MM.1S (cell line): ENCODE data around the gene RPL22L1.

Source experiments
- EZH2 ChIP-seq: fragments of 300-600 bp; sonication (generic); optimal IDR thresholded peaks from 2 replicates; pipeline ENCODE3; 2017; ENCODE audit warnings: low read depth, mild to moderate bottlenecking, antibody characterized with exemption, low read length, mixed read lengths
- TF ChIP-seq, protein P1 (sequence below): fragments of 300-600 bp; sonication (generic); IDR thresholded peaks from 2 replicates; pipeline ENCODE4 v1.5.1; 2016; ENCODE audit warnings: antibody characterized with exemption, low read length, mixed read lengths

DNA sequence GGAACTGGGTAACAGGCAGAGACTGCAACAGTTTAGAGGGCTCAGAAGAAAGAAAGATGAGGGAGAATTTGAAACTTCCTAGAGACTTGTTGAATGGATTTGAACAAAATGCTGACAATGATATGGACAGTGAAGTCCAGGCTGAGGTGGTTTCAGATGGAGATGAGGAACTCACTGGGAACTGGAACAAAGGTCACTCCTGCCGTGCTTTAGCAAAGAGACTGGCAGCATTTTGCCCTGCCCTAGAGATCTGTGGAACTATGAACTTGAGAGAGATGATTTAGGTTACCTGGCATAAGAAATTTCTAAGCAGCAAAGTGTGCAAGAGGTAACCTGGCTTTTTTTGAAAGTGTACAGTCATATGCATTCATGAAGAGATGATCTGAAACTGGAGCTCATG, 26.8 kb upstream of the RPL22L1 start:
- TF ChIP-seq, protein P1, sequence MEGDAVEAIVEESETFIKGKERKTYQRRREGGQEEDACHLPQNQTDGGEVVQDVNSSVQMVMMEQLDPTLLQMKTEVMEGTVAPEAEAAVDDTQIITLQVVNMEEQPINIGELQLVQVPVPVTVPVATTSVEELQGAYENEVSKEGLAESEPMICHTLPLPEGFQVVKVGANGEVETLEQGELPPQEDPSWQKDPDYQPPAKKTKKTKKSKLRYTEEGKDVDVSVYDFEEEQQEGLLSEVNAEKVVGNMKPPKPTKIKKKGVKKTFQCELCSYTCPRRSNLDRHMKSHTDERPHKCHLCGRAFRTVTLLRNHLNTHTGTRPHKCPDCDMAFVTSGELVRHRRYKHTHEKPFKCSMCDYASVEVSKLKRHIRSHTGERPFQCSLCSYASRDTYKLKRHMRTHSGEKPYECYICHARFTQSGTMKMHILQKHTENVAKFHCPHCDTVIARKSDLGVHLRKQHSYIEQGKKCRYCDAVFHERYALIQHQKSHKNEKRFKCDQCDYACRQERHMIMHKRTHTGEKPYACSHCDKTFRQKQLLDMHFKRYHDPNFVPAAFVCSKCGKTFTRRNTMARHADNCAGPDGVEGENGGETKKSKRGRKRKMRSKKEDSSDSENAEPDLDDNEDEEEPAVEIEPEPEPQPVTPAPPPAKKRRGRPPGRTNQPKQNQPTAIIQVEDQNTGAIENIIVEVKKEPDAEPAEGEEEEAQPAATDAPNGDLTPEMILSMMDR = no peak
- no peak for TF ChIP-seq EZH2
